Osteoblast (primary cell): ENCODE measurements around the gene MED7. TPM values are rescaled to one million over a fixed set of nuclear protein-coding genes. Genes with fewer than 3 reads are reported as not detected.

Experiments
- DNase-seq: peaks from one replicate; pipeline ENCODE4 v3.0.0; 2011; ENCODE audit warnings: low spot score, mixed read lengths; ENCODE audit not compliant: insufficient read length; ENCODE audit errors: missing footprints
- H2AFZ ChIP-seq: 2 replicates; pipeline ENCODE4 v1.6.0; 2011; ENCODE audit warnings: mild to moderate bottlenecking, low read length
- H3K27ac ChIP-seq: 2 replicates; pipeline ENCODE4 v1.5.1; 2011; ENCODE audit warnings: mild to moderate bottlenecking, low read depth, low read length, moderate library complexity
- H3K27me3 ChIP-seq: 2 replicates; pipeline ENCODE4 v1.6.0; 2012; ENCODE audit warnings: mild to moderate bottlenecking, control low read depth, inconsistent platforms, low read length, moderate library complexity; ENCODE audit not compliant: insufficient read depth
- H3K36me3 ChIP-seq: 2 replicates; pipeline ENCODE4 v1.5.1; 2011; ENCODE audit warnings: mild to moderate bottlenecking, low read length, control low read depth, moderate library complexity; ENCODE audit not compliant: insufficient read depth
- H3K4me1 ChIP-seq: 2 replicates; pipeline ENCODE4 v1.5.1; 2011; ENCODE audit warnings: mild to moderate bottlenecking, low read length, control low read depth, moderate library complexity; ENCODE audit not compliant: insufficient read depth
- H3K4me2 ChIP-seq: 2 replicates; pipeline ENCODE4 v1.6.0; 2011; ENCODE audit warnings: mild to moderate bottlenecking, low read length; ENCODE audit not compliant: insufficient read depth
- H3K4me3 ChIP-seq: fragments of 200-600 bp; sonication (generic); 3 replicates; pipeline ENCODE4 v1.5.1; 2012; ENCODE audit warnings: mild to moderate bottlenecking, low read length, inconsistent platforms; ENCODE audit not compliant: insufficient read depth
- H3K79me2 ChIP-seq: 2 replicates; pipeline ENCODE4 v1.6.0; 2012; ENCODE audit warnings: mild to moderate bottlenecking, low read length, control low read depth, inconsistent platforms; ENCODE audit not compliant: insufficient read depth
- H3K9me3 ChIP-seq: 2 replicates; pipeline ENCODE4 v1.5.1; 2011; ENCODE audit warnings: low read depth, low read length, control low read depth
- H4K20me1 ChIP-seq: 2 replicates; pipeline ENCODE4 v1.6.0; 2012; ENCODE audit warnings: mild to moderate bottlenecking, low read length, control low read depth; ENCODE audit not compliant: insufficient read depth
- CTCF ChIP-seq: IDR thresholded peaks from 2 replicates; pipeline ENCODE4 v1.5.1; 2011; ENCODE audit warnings: mild to moderate bottlenecking, low read depth, low read length, moderate library complexity; ENCODE audit errors: extremely low read depth
- total RNA-seq: library from RNA; depleted of rRNA; stranded (reverse); fragments of >200 nt; gene quantifications from 2 replicates; pipeline ENCODE4 v1.2.3, GENCODE V29; 2012

Gene MED7
- total RNA-seq, 1 donor: 11.6 TPM

- Histone ChIP-seq H3K4me3 (no peak overlapping the region), H4K20me1 (no peaks in the 10 kb centered on the region), H3K9me3 (no peaks in the 10 kb centered on the region), H3K79me2 (no peaks in the 10 kb centered on the region), H3K4me1 (no peaks in the 10 kb centered on the region), H3K36me3 (no peaks in the 10 kb centered on the region), H2AFZ (no peak overlapping the region), H3K27ac (no peak overlapping the region), H3K27me3 (peaks cover 17% of the 10 kb centered on the region), H3K4me2 (no peak overlapping the region)
- no peak for DNase-seq
- TF ChIP-seq CTCF: no peak
Measured at GRCh38 chr5:157155297-157155696, 12.6 kb upstream of the MED7 start.

GRCh38 chr5:157150995-157151394, 8.3 kb upstream of the MED7 start:
- no peaks in the 10 kb centered on the region for H3K4me1 ChIP-seq
- H3K4me3 ChIP-seq: no peak overlapping the region
- H2AFZ ChIP-seq: no peak overlapping the region
- no peaks in the 10 kb centered on the region for H4K20me1 ChIP-seq
- no peaks in the 10 kb centered on the region for H3K36me3 ChIP-seq
- no peak for DNase-seq
- TF ChIP-seq CTCF: no peak
- H3K9me3 ChIP-seq: no peaks in the 10 kb centered on the region
- peaks cover 6% of the 10 kb centered on the region for H3K27me3 ChIP-seq
- H3K4me2 ChIP-seq: no peak overlapping the region
- H3K79me2 ChIP-seq: no peaks in the 10 kb centered on the region
- H3K27ac ChIP-seq: no peak overlapping the region

- Histone ChIP-seq H3K27me3 (no peaks in the 10 kb centered on the region), H4K20me1 (no peaks in the 10 kb centered on the region), H3K79me2 (no peaks in the 10 kb centered on the region), H2AFZ (no peak overlapping the region), H3K27ac (no peak overlapping the region), H3K4me3 (no peak overlapping the region), H3K36me3 (no peaks in the 10 kb centered on the region), H3K4me1 (no peaks in the 10 kb centered on the region), H3K4me2 (no peak overlapping the region), H3K9me3 (no peaks in the 10 kb centered on the region)
- DNase-seq: peak; percentile 69
- TF ChIP-seq CTCF: peak; percentile 94
Measured at GRCh38 chr5:157148734-157149615, 6.3 kb upstream of the MED7 start.

DNA sequence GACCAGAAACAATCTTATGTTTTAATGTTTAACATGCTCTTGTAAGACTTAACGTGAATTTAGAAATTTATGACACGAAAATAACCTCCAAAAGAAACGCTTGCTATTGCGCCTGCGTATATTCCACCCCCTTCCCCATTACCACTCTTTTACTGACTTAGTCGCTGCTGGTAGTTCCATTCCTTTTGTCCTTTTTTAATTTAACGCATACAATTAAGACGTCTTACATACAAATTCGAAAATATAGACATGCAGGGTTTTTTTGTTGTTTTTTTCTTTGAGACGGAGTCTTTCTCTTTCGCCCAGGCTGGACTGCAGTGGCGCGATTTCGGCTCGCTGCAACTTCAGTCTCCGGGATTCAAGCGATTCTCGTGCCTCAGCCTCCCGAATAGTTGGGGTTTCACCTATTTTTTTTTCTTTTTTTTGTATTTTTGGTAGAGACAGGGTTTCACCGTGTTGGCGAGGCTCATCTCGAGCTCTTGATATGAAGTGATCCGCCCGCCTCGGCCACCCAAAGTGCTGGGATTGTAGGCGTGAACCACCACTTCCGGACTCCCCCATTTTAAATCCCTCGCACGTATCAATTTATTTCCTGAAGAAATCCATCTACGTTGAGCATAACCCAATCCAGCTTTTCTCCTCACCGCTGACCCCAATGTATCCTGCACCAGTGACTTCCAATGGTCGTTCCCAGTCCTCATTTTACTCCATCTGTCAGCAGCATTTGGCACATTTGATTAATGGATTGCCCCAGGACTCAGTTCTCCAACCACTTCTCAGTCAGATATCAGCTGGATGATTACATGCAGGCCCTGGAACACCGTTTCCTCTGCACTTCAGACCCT, 684 bp upstream of the MED7 start:
- Histone ChIP-seq H3K27me3 (no peaks in the 10 kb centered on the region), H2AFZ (peak overlapping the region; percentile 93), H3K4me2 (peak overlapping the region; percentile 78), H3K9me3 (no peaks in the 10 kb centered on the region), H3K4me3 (peak overlapping the region; percentile 98), H3K36me3 (peaks cover 2% of the 10 kb centered on the region), H3K27ac (peak overlapping the region; percentile 94), H4K20me1 (no peaks in the 10 kb centered on the region), H3K4me1 (peaks cover 4% of the 10 kb centered on the region), H3K79me2 (peaks cover 33% of the 10 kb centered on the region)
- TF ChIP-seq CTCF: no peak
- peak; percentile 89 for DNase-seq
